HG02623 (cell line): ENCODE measurements around the gene KLHDC4.
"Not testable (repeated sequence)": the region's sequence is repeated elsewhere in the genome, so short reads cannot be mapped to it uniquely, and the experiment has no call there.

ENCODE experiments used
- ATAC-seq: cut with Tn5 transposase; IDR thresholded peaks from one replicate; pipeline ENCODE4 v1.9.1; 2021; ENCODE audit warnings: moderate library complexity; ENCODE audit not compliant: unreplicated experiment

KLHDC4 gene

GRCh38 chr16:87744750-87745514 lies 20.9 kb downstream of the KLHDC4 start:
- no peak for ATAC-seq

- no peak for ATAC-seq
Measured at GRCh38 chr16:87742781-87743490, 22.9 kb downstream of the KLHDC4 start.

GRCh38 chr16:87741700-87742415 lies 23.9 kb downstream of the KLHDC4 start:
- no peak for ATAC-seq

- no peak for ATAC-seq
Measured at GRCh38 chr16:87740909-87741424, 24.8 kb downstream of the KLHDC4 start.

- ATAC-seq: no peak
Measured at GRCh38 chr16:87740441-87740840, 25.3 kb downstream of the KLHDC4 start.

GRCh38 chr16:87739801-87740200 lies 26.0 kb downstream of the KLHDC4 start:
- ATAC-seq: no peak

GRCh38 chr16:87736008-87736382 lies 29.8 kb downstream of the KLHDC4 start:
- no peak for ATAC-seq

GRCh38 chr16:87735270-87736007 lies 30.3 kb downstream of the KLHDC4 start:
- ATAC-seq: no peak

GRCh38 chr16:87734644-87735043 lies 31.1 kb downstream of the KLHDC4 start:
- ATAC-seq: no peak

GRCh38 chr16:87733190-87733589 lies 32.6 kb downstream of the KLHDC4 start:
- ATAC-seq: no peak

- no peak for ATAC-seq
Measured at GRCh38 chr16:87731607-87732006, 34.2 kb downstream of the KLHDC4 start.

GRCh38 chr16:87729266-87729954 lies 36.4 kb downstream of the KLHDC4 start:
- no peak for ATAC-seq

GRCh38 chr16:87728026-87728425 lies 37.8 kb downstream of the KLHDC4 start:
- ATAC-seq: no peak

- no peak for ATAC-seq
Measured at GRCh38 chr16:87727346-87727745, 38.4 kb downstream of the KLHDC4 start.

GRCh38 chr16:87726577-87726976 lies 39.2 kb downstream of the KLHDC4 start:
- ATAC-seq: not testable (repeated sequence)

GRCh38 chr16:87725596-87726235 lies 40.1 kb downstream of the KLHDC4 start:
- ATAC-seq: no peak

GRCh38 chr16:87724490-87725291 lies 41.1 kb downstream of the KLHDC4 start:
- ATAC-seq: no peak

GRCh38 chr16:87723226-87723623 lies 42.6 kb downstream of the KLHDC4 start:
- no peak for ATAC-seq
